HepG2 (cell line): Measurements from ENCODE around the gene FARSB. TPM values are rescaled to one million over a fixed set of nuclear protein-coding genes. Genes with fewer than 3 reads are reported as not detected.

Source experiments
- ATAC-seq: fragments of 200-7000 bp; cut with Tn5 transposase; 3 replicates; pipeline ENCODE4 v1.9.1; 2020; ENCODE audit warnings: mild to moderate bottlenecking, moderate library complexity
- BruUV-seq: library from RNA; stranded (reverse); fragments of 400-500 nt; replicated peaks from 2 replicates; lab custom pipeline; 2021; lab: Mats Ljungman, UMichigan
- CTCF ChIA-PET: fragments of 300-600 bp; formaldehyde crosslinking; extraction: SDS; loops from one replicate; lab custom pipeline; 2021; ENCODE audit warnings: low total read pairs, inconsistent platforms, low intra/inter-chr PET ratio; lab: Yijun Ruan, JAX
- POLR2A ChIA-PET: fragments of 350-600 bp; sonication (Branson Sonifier 250); formaldehyde crosslinking; loops from one replicate; lab custom pipeline; 2020; ENCODE audit warnings: antibody characterized with exemption, inconsistent platforms; lab: Yijun Ruan, JAX
- DNase-seq: peaks from one replicate; pipeline ENCODE4 v3.0.0-alpha.2; 2015; ENCODE audit warnings: low spot score
- FAIRE-seq: peaks from 3 replicates; lab custom pipeline; 2011; peaks lifted over from hg19 to GRCh38; lab: Jason Lieb, UNC
- H2AFZ ChIP-seq: one replicate; pipeline ENCODE4 v1.6.1; 2011; ENCODE audit warnings: low read length, inconsistent platforms
- H3K27ac ChIP-seq: fragments of 300-600 bp; 3 replicates; pipeline ENCODE4 v1.8.0; 2011; ENCODE audit warnings: mixed run types, mild to moderate bottlenecking, mixed read lengths, low read length, inconsistent platforms; ENCODE audit not compliant: insufficient read depth; ENCODE audit errors: extremely low read length
- H3K27me3 ChIP-seq, 2 experiments: fragments of 200-600 bp in 1 of 2; 2 replicates in 1 of 2; 3 replicates in 1 of 2; pipeline versions ENCODE4 v1.6.0 to v1.8.0; 2011; ENCODE audit warnings: low read length in 2 of 2, mild to moderate bottlenecking in 2 of 2, moderate library complexity in 2 of 2, inconsistent platforms in 1 of 2; ENCODE audit not compliant: insufficient read depth in 2 of 2, control insufficient read depth in 1 of 2
- H3K36me3 ChIP-seq, 2 experiments: fragments of 200-600 bp in 1 of 2; replicated peaks in 1 of 2; 2 replicates in 1 of 2; 3 replicates in 1 of 2; pipeline versions ENCODE4 v1.5.1 to v1.8.0; 2011; ENCODE audit warnings: low read length in 2 of 2, inconsistent platforms in 1 of 2; ENCODE audit not compliant: insufficient read depth in 2 of 2, control insufficient read depth in 1 of 2
- H3K4me1 ChIP-seq: 2 replicates; pipeline ENCODE4 v1.5.1; 2012; ENCODE audit warnings: low read length, inconsistent platforms; ENCODE audit not compliant: insufficient read depth
- H3K4me2 ChIP-seq: 2 replicates; pipeline ENCODE4 v1.6.0; 2011; ENCODE audit warnings: low read depth, low read length, inconsistent platforms
- H3K4me3 ChIP-seq, 3 experiments: fragments of 200-600 bp in 1 of 3; sonication (generic), shearing (Covaris generic) in 1 of 3; replicated peaks in 1 of 3; 2 replicates each; pipeline ENCODE4 v1.5.1; 2011 to 2016; ENCODE audit warnings: low read length in 3 of 3, inconsistent platforms in 2 of 3, low read depth in 2 of 3, mild to moderate bottlenecking in 2 of 3, control low read depth in 1 of 3, mixed read lengths in 1 of 3; ENCODE audit not compliant: insufficient read depth in 1 of 3
- H3K79me2 ChIP-seq: one replicate; pipeline ENCODE4 v1.6.1; 2011; ENCODE audit warnings: low read length, inconsistent platforms; ENCODE audit not compliant: insufficient read depth
- H3K9ac ChIP-seq: 2 replicates; pipeline ENCODE4 v1.6.0; 2011; ENCODE audit warnings: mild to moderate bottlenecking, low read depth, low read length, inconsistent platforms; ENCODE audit not compliant: insufficient read depth
- H3K9me3 ChIP-seq: 2 replicates; pipeline ENCODE4 v1.5.1; 2012; ENCODE audit warnings: mild to moderate bottlenecking, low read length
- H4K20me1 ChIP-seq: 2 replicates; pipeline ENCODE4 v1.6.0; 2011; ENCODE audit warnings: inconsistent platforms, mild to moderate bottlenecking, low read length, moderate library complexity; ENCODE audit not compliant: insufficient read depth
- CBX2 ChIP-seq, 2 experiments: fragments of 200-600 bp in 1 of 2; sonication (generic); formaldehyde crosslinking in 1 of 2; IDR thresholded peaks; 2 replicates each; pipeline versions ENCODE4 v1.7.0 to v1.8.1; 2018 to 2022; ENCODE audit warnings: low read depth in 2 of 2, low read length in 1 of 2, mild to moderate bottlenecking in 1 of 2, missing genetic modification reagents in 1 of 2
- HOXA3 ChIP-seq: sonication (generic); formaldehyde crosslinking; IDR thresholded peaks from 2 replicates; pipeline ENCODE4 v1.5.0; 2020; ENCODE audit warnings: missing genetic modification reagents
- NCOA1 ChIP-seq: sonication (generic); formaldehyde crosslinking; IDR thresholded peaks from 2 replicates; pipeline ENCODE4 v1.9.0; 2021; ENCODE audit warnings: missing genetic modification reagents
- NCOA5 ChIP-seq: sonication (generic); formaldehyde crosslinking; IDR thresholded peaks from 2 replicates; pipeline ENCODE4 v1.4.0; 2020; ENCODE audit warnings: missing genetic modification reagents
- PCBP2 ChIP-seq: fragments of 200-400 bp; formaldehyde crosslinking; optimal IDR thresholded peaks from 2 replicates; pipeline ENCODE3; 2018; ENCODE audit warnings: low read length, low read depth; ENCODE audit not compliant: poor library complexity, severe bottlenecking
- RCOR2 ChIP-seq: IDR thresholded peaks from 2 replicates; pipeline ENCODE4 v1.6.1; 2016; ENCODE audit warnings: missing biosample characterization, missing genetic modification reagents
- SETDB1 ChIP-seq: sonication (generic); formaldehyde crosslinking; IDR thresholded peaks from 2 replicates; pipeline ENCODE4 v1.5.1; 2020; ENCODE audit warnings: missing genetic modification reagents, mild to moderate bottlenecking, borderline replicate concordance
- TBX2 ChIP-seq: sonication (generic); formaldehyde crosslinking; IDR thresholded peaks from 2 replicates; pipeline ENCODE4 v1.5.0; 2020; ENCODE audit warnings: missing genetic modification reagents, mild to moderate bottlenecking, borderline replicate concordance
- ZNF101 ChIP-seq: sonication (generic); formaldehyde crosslinking; IDR thresholded peaks from 2 replicates; pipeline ENCODE4 v1.4.0; 2020; ENCODE audit warnings: mild to moderate bottlenecking, low read depth, missing genetic modification reagents, borderline replicate concordance
- ZNF124 ChIP-seq: sonication (generic); formaldehyde crosslinking; IDR thresholded peaks from 2 replicates; pipeline ENCODE4 v1.4.0; 2020; ENCODE audit warnings: missing genetic modification reagents
- ZNF292 ChIP-seq: sonication (generic); formaldehyde crosslinking; IDR thresholded peaks from 2 replicates; pipeline ENCODE4 v1.8.1; 2022; ENCODE audit warnings: mild to moderate bottlenecking, low read depth, missing genetic modification reagents, borderline replicate concordance
- WGBS: methylation state at CpG from one replicate; pipeline ENCODE4 v1.1.6; 2017; ENCODE audit warnings: low lambda C conversion rate; 5-methylcytosine and 5-hydroxymethylcytosine counted together
- in situ Hi-C: cut with HindIII; loops from 2 replicates; pipeline ENCODE4 v1.10.0; 2017; ENCODE audit warnings: low pct_unique_long_range_greater_than_20kb; ENCODE audit not compliant: extremely low pct_ligation_motif_present
- intact Hi-C: fragments of 100-400 bp; cut with micrococcal nuclease; formaldehyde crosslinking; loops from one replicate; pipeline ENCODE4 v1.10.0; 2022; ENCODE audit not compliant: unreplicated experiment
- polyA plus RNA-seq, 8 experiments: library from polyadenylated mRNA; depleted of rRNA in 3 of 8; stranded (reverse) in 7 of 8; unstranded in 1 of 8; fragments of >200 nt; fragmentation: Illumina TruSeq in 4 of 8; extraction: Trizol in 4 of 8; gene quantifications; 2 replicates each; pipeline versions ENCODE4 v1.2.1 to v1.2.3, GENCODE V29; 2011 to 2016; ENCODE audit warnings: low read depth in 4 of 8, missing spikeins in 1 of 8, mixed read lengths in 1 of 8; ENCODE audit not compliant: insufficient read depth in 1 of 8
- total RNA-seq, 5 experiments: library from RNA; depleted of rRNA; stranded (reverse); fragments of >200 nt; fragmentation: Illumina TruSeq; extraction: Trizol; gene quantifications; 2 replicates each; pipeline ENCODE4 v1.2.3, GENCODE V29; 2016; ENCODE audit warnings: low read depth in 1 of 5
- TF ChIP-seq, protein P1 (sequence below): sonication (generic); formaldehyde crosslinking; IDR thresholded peaks from 2 replicates; pipeline ENCODE4 v1.4.0; 2020; ENCODE audit warnings: missing genetic modification reagents, mild to moderate bottlenecking, borderline replicate concordance
- TF ChIP-seq, protein P2 (sequence below): fragments of 450-650 bp; IDR thresholded peaks from 2 replicates; pipeline ENCODE4 v1.6.1; 2016

FARSB gene
- total and polyA plus RNA-seq, 2 of the 13 experiments (the other 11 are each of a cell fraction or from before 2014, with no cell fraction given) = 23.3 to 45.9 TPM

DNA sequence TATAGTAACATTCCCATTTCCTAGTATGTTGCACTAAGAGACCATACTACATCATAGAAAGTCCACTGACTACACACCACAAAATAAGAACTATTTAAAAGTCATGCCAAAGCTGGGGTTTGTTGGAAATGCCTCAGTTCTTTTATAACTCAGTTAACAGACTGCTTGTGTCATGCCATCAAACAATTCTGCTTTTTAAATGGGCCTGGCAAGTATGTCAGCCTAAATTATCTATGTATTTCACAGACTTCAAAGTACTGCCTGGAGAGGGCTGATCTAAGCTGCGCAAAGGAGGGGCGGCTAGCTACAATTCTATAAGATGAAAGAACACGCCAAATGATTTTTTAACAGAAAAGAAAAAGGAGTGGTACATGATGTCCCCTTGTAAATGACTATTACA, 49.6 kb downstream of the FARSB start:
- no peak for DNase-seq
- intact Hi-C loops = no loop called here
- WGBS = 100% methylated on average over 3 of the region's 3 CpGs
- Histone ChIP-seq H3K27ac (no peak overlapping the region), H2AFZ (no peak overlapping the region), H3K9me3 (no peaks in the 10 kb centered on the region), H4K20me1 (no peaks in the 10 kb centered on the region), H3K4me2 (no peak overlapping the region), H3K9ac (no peak overlapping the region), H3K4me1 (no peaks in the 10 kb centered on the region), H3K36me3 (peaks cover 3 to 41% of the 10 kb centered on the region in 2 experiments; a peak in 4 of 5 replicates), H3K4me3 (no peak overlapping the region), H3K27me3 (no peaks in the 10 kb centered on the region), H3K79me2 (no peaks in the 10 kb centered on the region)
- TF ChIP-seq ZNF124 (CRISPR knock-in tag) = no peak
- no peak for TF ChIP-seq ZNF101 (CRISPR knock-in tag)
- no peak for TF ChIP-seq NCOA1 (CRISPR knock-in tag)
- no peak for TF ChIP-seq PCBP2
- TF ChIP-seq TBX2 (CRISPR knock-in tag) = no peak
- no peak for TF ChIP-seq ZNF292 (CRISPR knock-in tag)
- TF ChIP-seq SETDB1 (CRISPR knock-in tag) = no peak
- no peak for TF ChIP-seq HOXA3 (CRISPR knock-in tag)
- POLR2A ChIA-PET = no interaction called here
- no TSS peak for BruUV-seq
- no peak for ATAC-seq
- CTCF ChIA-PET = no interaction called here
- FAIRE-seq = no peak
- in situ Hi-C loops = no loop called here

DNA sequence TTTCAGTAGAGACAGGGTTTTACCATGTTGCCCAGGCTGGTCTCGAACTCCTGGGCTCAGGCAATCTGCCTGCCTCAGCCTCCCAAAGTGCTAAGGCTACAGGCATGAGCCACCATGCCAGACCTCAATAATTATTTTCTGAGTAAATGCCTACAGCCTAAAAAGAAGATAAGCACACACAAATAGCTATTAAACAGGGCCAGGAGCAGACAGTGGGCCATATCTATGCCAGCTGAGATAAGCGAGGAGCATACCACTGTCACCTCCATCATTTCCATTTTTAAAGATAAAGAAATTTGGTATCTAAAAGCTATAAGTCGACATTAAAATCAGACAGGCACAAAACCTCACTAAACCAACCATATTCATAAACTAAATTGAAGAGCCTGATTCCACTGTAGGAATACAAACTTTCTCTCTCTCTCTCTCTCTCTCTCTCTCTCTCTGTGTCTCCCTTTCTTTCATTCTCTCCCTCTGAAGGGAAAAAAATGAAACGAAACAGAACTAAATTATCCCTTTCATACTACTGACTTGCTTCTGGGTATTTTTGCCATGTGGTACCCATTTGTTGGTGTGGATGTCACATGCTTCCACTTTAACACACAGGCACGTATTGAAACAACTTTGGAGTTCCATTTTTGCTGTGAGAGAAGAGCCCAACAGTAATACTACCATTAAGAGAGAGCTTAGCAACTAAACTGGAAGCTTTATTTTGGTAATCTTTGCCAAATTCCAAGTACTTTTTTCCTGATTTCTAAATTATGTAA, 51.0 kb downstream of the FARSB start:
- Histone ChIP-seq H4K20me1 (no peaks in the 10 kb centered on the region), H3K79me2 (no peaks in the 10 kb centered on the region), H3K4me2 (no peak overlapping the region), H3K9ac (no peak overlapping the region), H3K36me3 (peaks cover 3 to 42% of the 10 kb centered on the region in 2 experiments; a peak in 4 of 5 replicates), H3K9me3 (no peaks in the 10 kb centered on the region), H3K27me3 (no peaks in the 10 kb centered on the region), H3K4me3 (no peak overlapping the region), H3K4me1 (no peaks in the 10 kb centered on the region), H2AFZ (no peak overlapping the region), H3K27ac (no peak overlapping the region)
- DNase-seq (no peak), ATAC-seq (no peak), FAIRE-seq (no peak)
- BruUV-seq = no TSS peak
- ChIA-PET CTCF (no interaction called here), POLR2A (no interaction called here)
- intact Hi-C loops (loop anchor here (1.0 kb wide), 1 partner anchor 27 kb away; no protein-coding TSS in a partner anchor), in situ Hi-C loops (no loop called here)
- 94% methylated on average over 5 of the region's 5 CpGs for WGBS
- TF ChIP-seq, protein P1, sequence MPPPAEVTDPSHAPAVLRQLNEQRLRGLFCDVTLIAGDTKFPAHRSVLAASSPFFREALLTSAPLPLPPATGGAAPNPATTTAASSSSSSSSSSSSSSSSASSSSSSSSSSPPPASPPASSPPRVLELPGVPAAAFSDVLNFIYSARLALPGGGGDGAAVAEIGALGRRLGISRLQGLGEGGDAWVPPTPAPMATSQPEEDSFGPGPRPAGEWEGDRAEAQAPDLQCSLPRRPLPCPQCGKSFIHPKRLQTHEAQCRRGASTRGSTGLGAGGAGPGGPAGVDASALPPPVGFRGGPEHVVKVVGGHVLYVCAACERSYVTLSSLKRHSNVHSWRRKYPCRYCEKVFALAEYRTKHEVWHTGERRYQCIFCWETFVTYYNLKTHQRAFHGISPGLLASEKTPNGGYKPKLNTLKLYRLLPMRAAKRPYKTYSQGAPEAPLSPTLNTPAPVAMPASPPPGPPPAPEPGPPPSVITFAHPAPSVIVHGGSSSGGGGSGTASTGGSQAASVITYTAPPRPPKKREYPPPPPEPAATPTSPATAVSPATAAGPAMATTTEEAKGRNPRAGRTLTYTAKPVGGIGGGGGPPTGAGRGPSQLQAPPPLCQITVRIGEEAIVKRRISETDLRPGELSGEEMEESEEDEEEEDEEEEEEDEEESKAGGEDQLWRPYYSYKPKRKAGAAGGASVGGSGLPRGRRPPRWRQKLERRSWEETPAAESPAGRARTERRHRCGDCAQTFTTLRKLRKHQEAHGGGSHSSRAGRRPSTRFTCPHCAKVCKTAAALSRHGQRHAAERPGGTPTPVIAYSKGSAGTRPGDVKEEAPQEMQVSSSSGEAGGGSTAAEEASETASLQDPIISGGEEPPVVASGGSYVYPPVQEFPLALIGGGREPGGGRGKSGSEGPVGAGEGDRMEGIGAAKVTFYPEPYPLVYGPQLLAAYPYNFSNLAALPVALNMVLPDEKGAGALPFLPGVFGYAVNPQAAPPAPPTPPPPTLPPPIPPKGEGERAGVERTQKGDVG (CRISPR knock-in tag) = no peak
- TF ChIP-seq CBX2 (IDR thresholded peaks at IDR 0.05; ENCODE audit: low read depth, low read length) (no peak), CBX2 (CRISPR knock-in tag; IDR thresholded peaks at IDR 0.05; ENCODE audit: low read depth) (no peak), RCOR2 (CRISPR knock-in tag) (no peak), NCOA5 (CRISPR knock-in tag) (no peak)
- TF ChIP-seq, protein P2, sequence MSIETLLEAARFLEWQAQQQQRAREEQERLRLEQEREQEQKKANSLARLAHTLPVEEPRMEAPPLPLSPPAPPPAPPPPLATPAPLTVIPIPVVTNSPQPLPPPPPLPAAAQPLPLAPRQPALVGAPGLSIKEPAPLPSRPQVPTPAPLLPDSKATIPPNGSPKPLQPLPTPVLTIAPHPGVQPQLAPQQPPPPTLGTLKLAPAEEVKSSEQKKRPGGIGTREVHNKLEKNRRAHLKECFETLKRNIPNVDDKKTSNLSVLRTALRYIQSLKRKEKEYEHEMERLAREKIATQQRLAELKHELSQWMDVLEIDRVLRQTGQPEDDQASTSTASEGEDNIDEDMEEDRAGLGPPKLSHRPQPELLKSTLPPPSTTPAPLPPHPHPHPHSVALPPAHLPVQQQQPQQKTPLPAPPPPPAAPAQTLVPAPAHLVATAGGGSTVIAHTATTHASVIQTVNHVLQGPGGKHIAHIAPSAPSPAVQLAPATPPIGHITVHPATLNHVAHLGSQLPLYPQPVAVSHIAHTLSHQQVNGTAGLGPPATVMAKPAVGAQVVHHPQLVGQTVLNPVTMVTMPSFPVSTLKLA = peak; percentile 56; the same call in 1 of the 2 replicates
